GM12878 (cell line): ENCODE data around the gene ZSCAN10.

ENCODE experiments used
- EGR1 ChIP-seq, 2 experiments: IDR thresholded peaks; 1 replicate in 1 of 2; 2 replicates in 1 of 2; pipeline ENCODE4 v1.6.1; 2011 to 2012; ENCODE audit warnings: low read depth in 2 of 2, low read length in 2 of 2, borderline replicate concordance in 1 of 2, mild to moderate bottlenecking in 1 of 2, moderate library complexity in 1 of 2
- FOS ChIP-seq: IDR thresholded peaks from 3 replicates; pipeline ENCODE4 v1.6.1; 2011; ENCODE audit warnings: borderline replicate concordance; ENCODE audit not compliant: insufficient read length; ENCODE audit errors: extremely low read depth

DNA sequence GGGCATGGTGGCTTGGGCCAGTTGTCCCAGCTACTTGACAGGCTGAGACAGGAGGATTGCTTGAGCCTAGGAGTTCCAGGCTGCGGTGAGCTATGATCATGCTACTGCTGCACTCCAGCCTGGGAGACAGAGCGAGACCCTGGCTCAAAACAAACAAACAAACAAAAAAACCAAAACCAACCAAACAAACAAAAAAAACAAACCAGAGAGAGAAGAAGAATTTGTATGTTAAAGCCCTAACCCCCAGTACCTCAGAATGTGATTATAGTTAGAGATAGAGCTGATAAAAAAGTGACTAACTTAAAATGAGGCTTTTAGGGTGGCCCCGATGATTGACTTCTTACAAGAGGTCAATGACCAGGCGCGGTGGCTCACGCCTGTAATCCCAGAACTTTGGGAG, 54.4 kb downstream of the ZSCAN10 start:
- TF ChIP-seq EGR1 (IDR thresholded peaks at IDR 0.05; ENCODE audit: borderline replicate concordance in 1 of 2, low read depth in 2 of 2, low read length in 2 of 2) (no peak), FOS (no peak)
